PC-3 (cell line): Measurements from ENCODE around the gene ARRB1. TPM values are rescaled to one million over a fixed set of nuclear protein-coding genes. Genes with fewer than 3 reads are reported as not detected.

ENCODE experiments used
- ATAC-seq: fragments of 200-7000 bp; cut with Tn5 transposase; 2 replicates; pipeline ENCODE4 v1.9.1; 2020; ENCODE audit warnings: mild to moderate bottlenecking, moderate library complexity
- BruUV-seq: library from RNA; stranded (reverse); fragments of 400-500 nt; replicated peaks from 2 replicates; lab custom pipeline; 2021; lab: Mats Ljungman, UMichigan
- CTCF ChIA-PET: fragments of 300-600 bp; sonication (Branson Sonifier 250); formaldehyde crosslinking; loops from one replicate; lab custom pipeline; 2022; ENCODE audit warnings: antibody characterized with exemption; lab: Charles Lee
- POLR2A ChIA-PET: fragments of 300-600 bp; sonication (Branson Sonifier 250); formaldehyde crosslinking; loops from one replicate; lab custom pipeline; 2022; ENCODE audit warnings: antibody characterized with exemption; ENCODE audit not compliant: unreplicated experiment; lab: Charles Lee
- DNase-seq: peaks from one replicate; pipeline ENCODE4 v3.0.0-alpha.2; 2015
- H2AFZ ChIP-seq: fragments of 300-600 bp; sonication (generic); 2 replicates; pipeline ENCODE4 v1.6.0; 2016; ENCODE audit warnings: antibody characterized with exemption, low read length
- H3F3A ChIP-seq: fragments of 300-600 bp; sonication (generic); one replicate; pipeline ENCODE4 v1.6.0; 2017; ENCODE audit warnings: antibody characterized with exemption, low read length, control low read depth, mild to moderate bottlenecking; ENCODE audit not compliant: unreplicated experiment
- H3K27ac ChIP-seq: fragments of 300-600 bp; sonication (generic); 2 replicates; pipeline ENCODE4 v1.5.1; 2016; ENCODE audit warnings: mild to moderate bottlenecking, low read length
- H3K27me3 ChIP-seq: fragments of 300-600 bp; sonication (generic); 2 replicates; pipeline ENCODE4 v1.6.1; 2016; ENCODE audit warnings: low read length, mixed read lengths
- H3K36me3 ChIP-seq: fragments of 300-600 bp; sonication (generic); 2 replicates; pipeline ENCODE4 v1.6.1; 2016; ENCODE audit warnings: low read depth, mixed run types, low read length, mixed read lengths
- H3K4me1 ChIP-seq: fragments of 300-600 bp; sonication (generic); 2 replicates; pipeline ENCODE4 v1.5.1; 2016; ENCODE audit warnings: low read length; ENCODE audit not compliant: insufficient read depth
- H3K4me2 ChIP-seq: fragments of 300-600 bp; sonication (generic); 2 replicates; pipeline ENCODE4 v1.6.0; 2016; ENCODE audit warnings: low read length
- H3K4me3 ChIP-seq: fragments of 300-600 bp; sonication (generic); 2 replicates; pipeline ENCODE4 v1.5.1; 2016; ENCODE audit warnings: mild to moderate bottlenecking, low read length, mixed read lengths
- H3K79me2 ChIP-seq: fragments of 300-600 bp; sonication (generic); 2 replicates; pipeline ENCODE4 v1.6.1; 2017; ENCODE audit warnings: low read length, mixed read lengths
- H3K9ac ChIP-seq: fragments of 300-600 bp; sonication (generic); 2 replicates; pipeline ENCODE4 v1.6.0; 2016; ENCODE audit warnings: mild to moderate bottlenecking, low read length
- H3K9me2 ChIP-seq: fragments of 300-600 bp; sonication (generic); replicated peaks from 2 replicates; pipeline ENCODE4 v1.6.1; 2016; ENCODE audit warnings: mixed run types, low read length, mixed read lengths
- H3K9me3 ChIP-seq: fragments of 300-600 bp; sonication (generic); 2 replicates; pipeline ENCODE4 v1.6.1; 2016; ENCODE audit warnings: low read length, mixed read lengths
- H4K20me1 ChIP-seq: fragments of 300-600 bp; sonication (generic); 2 replicates; pipeline ENCODE4 v1.6.1; 2016; ENCODE audit warnings: low read length, mixed read lengths
- CTCF ChIP-seq: fragments of 300-600 bp; sonication (generic); conservative IDR thresholded peaks from 2 replicates; pipeline ENCODE4 v1.5.1; 2017; ENCODE audit warnings: antibody characterized with exemption, low read depth, mild to moderate bottlenecking, low read length
- EZH2 ChIP-seq: fragments of 300-600 bp; sonication (generic); IDR thresholded peaks from one replicate; pipeline ENCODE4 v1.6.1; 2017; ENCODE audit warnings: antibody characterized with exemption, mild to moderate bottlenecking, low read length; ENCODE audit not compliant: unreplicated experiment
- EZH2phosphoT487 ChIP-seq: fragments of 300-600 bp; sonication (generic); IDR thresholded peaks from 2 replicates; pipeline ENCODE4 v1.6.1; 2018; ENCODE audit warnings: mild to moderate bottlenecking, antibody characterized with exemption, low read length, borderline replicate concordance
- intact Hi-C: fragments of 100-400 bp; cut with micrococcal nuclease; formaldehyde crosslinking; loops from 2 replicates; pipeline ENCODE4 v1.9.0; 2023
- total RNA-seq: library from RNA; depleted of rRNA; stranded (reverse); fragments of >200 nt; gene quantifications from 2 replicates; pipeline ENCODE4 v1.2.3, GENCODE V29; 2014

Gene ARRB1
- total RNA-seq, 1 experiment from 2014 or later = 19.1 TPM

GRCh38 chr11:75312346-75312745 is 39.1 kb downstream of the ARRB1 start:
- H3K79me2 ChIP-seq = no peaks in the 10 kb centered on the region
- no peaks in the 10 kb centered on the region for H3K9me3 ChIP-seq
- DNase-seq (no peak), ATAC-seq (no peak)
- no peaks in the 10 kb centered on the region for H3F3A ChIP-seq
- POLR2A ChIA-PET = no interaction called here
- H3K27me3 ChIP-seq = no peaks in the 10 kb centered on the region
- no peak overlapping the region for H3K4me3 ChIP-seq
- BruUV-seq = no TSS peak
- H3K9ac ChIP-seq = no peak overlapping the region
- no peak overlapping the region for H2AFZ ChIP-seq
- no peak for TF ChIP-seq EZH2
- no peak for TF ChIP-seq EZH2phosphoT487
- no peak for TF ChIP-seq CTCF
- no peak overlapping the region for H3K27ac ChIP-seq
- CTCF ChIA-PET = no interaction called here
- H3K4me1 ChIP-seq = peaks cover 6% of the 10 kb centered on the region; the same call in 1 of the 2 replicates
- H3K36me3 ChIP-seq = no peaks in the 10 kb centered on the region
- H3K9me2 ChIP-seq = no peaks in the 10 kb centered on the region
- H4K20me1 ChIP-seq = no peaks in the 10 kb centered on the region
- no peak overlapping the region for H3K4me2 ChIP-seq
- intact Hi-C loops = no loop called here

- Histone ChIP-seq H3K4me2 (no peak overlapping the region), H3K36me3 (no peaks in the 10 kb centered on the region), H3K9ac (no peak overlapping the region), H3K79me2 (no peaks in the 10 kb centered on the region), H2AFZ (no peak overlapping the region), H3F3A (no peaks in the 10 kb centered on the region), H3K9me2 (no peaks in the 10 kb centered on the region), H3K4me3 (no peak overlapping the region), H3K4me1 (peaks cover 6% of the 10 kb centered on the region; the same call in 1 of the 2 replicates), H3K9me3 (no peaks in the 10 kb centered on the region), H3K27ac (no peak overlapping the region), H4K20me1 (no peaks in the 10 kb centered on the region), H3K27me3 (no peaks in the 10 kb centered on the region)
- ChIA-PET CTCF (interaction anchor here (0.5 kb wide), 1 partner anchor 28 kb away, joined by 3 read pairs; no protein-coding TSS in a partner anchor), POLR2A (no interaction called here)
- no peak for TF ChIP-seq EZH2
- no peak for TF ChIP-seq EZH2phosphoT487
- no peak for TF ChIP-seq CTCF
- DNase-seq (no peak), ATAC-seq (0 out of 2 replicates have a peak, but pooled peaks have one; percentile 13)
- intact Hi-C loops = no loop called here
- no TSS peak for BruUV-seq
Observed at GRCh38 chr11:75311858-75312288, 39.6 kb downstream of the ARRB1 start.

- intact Hi-C loops = no loop called here
- CTCF ChIA-PET = no interaction called here
- no peaks in the 10 kb centered on the region for H3K36me3 ChIP-seq
Observed at GRCh38 chr11:75308986-75309385, 42.5 kb downstream of the ARRB1 start.

More at GRCh38 chr11:75308986-75309385, 42.5 kb downstream of the ARRB1 start:
- H3K27ac ChIP-seq = no peak overlapping the region
- H3K4me2 ChIP-seq = no peak overlapping the region
- TF ChIP-seq CTCF = no peak
- TF ChIP-seq EZH2phosphoT487 = no peak
- TF ChIP-seq EZH2 = no peak
- peaks cover 6% of the 10 kb centered on the region; the same call in 1 of the 2 replicates for H3K4me1 ChIP-seq
- H3K9me2 ChIP-seq = no peaks in the 10 kb centered on the region
- DNase-seq = no peak
- no peak overlapping the region for H2AFZ ChIP-seq
- POLR2A ChIA-PET = no interaction called here
- H3K9ac ChIP-seq = no peak overlapping the region
- no peaks in the 10 kb centered on the region for H3K79me2 ChIP-seq
- BruUV-seq = no TSS peak
- no peak overlapping the region for H3K4me3 ChIP-seq
- H3F3A ChIP-seq = no peaks in the 10 kb centered on the region
- no peak for ATAC-seq
- H3K9me3 ChIP-seq = no peaks in the 10 kb centered on the region
- H4K20me1 ChIP-seq = no peaks in the 10 kb centered on the region
- no peaks in the 10 kb centered on the region for H3K27me3 ChIP-seq
